ENCODE measurements around the gene KCNB1.

The KCNB1 gene

GRCh38 chr20:49510562-49511122 lies 28.2 kb upstream of the KCNB1 start:
- Histone ChIP-seq H3K4me1 (peaks cover 0 to 82% (median 45%) of the 10 kb centered on the region in 4 donors), H3K27ac (peak overlapping the region; percentile 62 to 80), H3K9me3 (no peaks in the 10 kb centered on the region), H3K4me3 (no peak overlapping the region), H3K36me3 (peaks cover 48 to 60% (median 59%) of the 10 kb centered on the region in 3 donors), H3K27me3 (no peaks in the 10 kb centered on the region)
- intact Hi-C loops (cut with DNase I; ENCODE audit: low total_unique reads), result no loop called here
- no peak for TF ChIP-seq CTCF (IDR thresholded peaks at IDR 0.05)
- DNase-seq, result peak; percentile 90 to 91

- Histone ChIP-seq H3K4me3 (no peak overlapping the region), H3K36me3 (peaks cover 40 to 51% (median 44%) of the 10 kb centered on the region in 3 donors), H3K9me3 (no peaks in the 10 kb centered on the region), H3K27ac (peak overlapping the region; percentile 62 to 80), H3K4me1 (peaks cover 0 to 87% (median 46%) of the 10 kb centered on the region in 4 donors), H3K27me3 (no peaks in the 10 kb centered on the region)
- intact Hi-C loops (cut with DNase I; ENCODE audit: low total_unique reads), result no loop called here
- peak; percentile 47 to 64 for TF ChIP-seq CTCF (IDR thresholded peaks at IDR 0.05)
- DNase-seq, result no peak
Measured at GRCh38 chr20:49508435-49509199, 26.1 kb upstream of the KCNB1 start.

GRCh38 chr20:49507741-49508434 lies 25.4 kb upstream of the KCNB1 start:
- no peak overlapping the region for H3K4me3 ChIP-seq
- H3K27ac ChIP-seq, result peak overlapping the region; percentile 62 to 80

GRCh38 chr20:49505518-49505917 lies 23.1 kb upstream of the KCNB1 start:
- Histone ChIP-seq H3K4me1 (peaks cover 0 to 57% (median 26%) of the 10 kb centered on the region in 4 donors), H3K9me3 (no peaks in the 10 kb centered on the region), H3K27ac (peak overlapping the region; percentile 48 to 63), H3K4me3 (no peak overlapping the region), H3K27me3 (no peaks in the 10 kb centered on the region), H3K36me3 (peaks cover 26 to 30% (median 29%) of the 10 kb centered on the region in 3 donors)
- intact Hi-C loops (cut with DNase I; ENCODE audit: low total_unique reads), result no loop called here
- no peak for TF ChIP-seq CTCF (IDR thresholded peaks at IDR 0.05)
- no peak for DNase-seq

More at GRCh38 chr20:49507741-49508434, 25.4 kb upstream of the KCNB1 start:
- intact Hi-C loops (cut with DNase I; ENCODE audit: low total_unique reads), result no loop called here
- Histone ChIP-seq H3K4me1 (peaks cover 0 to 80% (median 44%) of the 10 kb centered on the region in 4 donors), H3K36me3 (peaks cover 37 to 43% (median 38%) of the 10 kb centered on the region in 3 donors), H3K9me3 (no peaks in the 10 kb centered on the region), H3K27me3 (no peaks in the 10 kb centered on the region)
- TF ChIP-seq CTCF (IDR thresholded peaks at IDR 0.05), result no peak
- no peak for DNase-seq

- Histone ChIP-seq H3K4me1 (peaks cover 0 to 34% (median 8%) of the 10 kb centered on the region in 4 donors), H3K27ac (peak overlapping the region; percentile 50 to 63), H3K36me3 (peaks cover 25 to 29% (median 29%) of the 10 kb centered on the region in 3 donors), H3K9me3 (no peaks in the 10 kb centered on the region), H3K27me3 (no peaks in the 10 kb centered on the region), H3K4me3 (no peak overlapping the region)
- no peak for DNase-seq
- TF ChIP-seq CTCF (IDR thresholded peaks at IDR 0.05), result no peak
- intact Hi-C loops (cut with DNase I; ENCODE audit: low total_unique reads), result no loop called here
Measured at GRCh38 chr20:49503176-49503575, 20.7 kb upstream of the KCNB1 start.

Data from tibial artery (tissue), 4 donors.